ENCODE results near the gene TCF12. TPM values are rescaled to one million over a fixed set of nuclear protein-coding genes. Genes with fewer than 3 reads are reported as not detected.
A peak's percentile ranks its signal among the peaks of the same experiment; 100 is the strongest.

TCF12 gene
- total RNA-seq, 1 experiment from 2014 or later, result 76.7 TPM

DNA sequence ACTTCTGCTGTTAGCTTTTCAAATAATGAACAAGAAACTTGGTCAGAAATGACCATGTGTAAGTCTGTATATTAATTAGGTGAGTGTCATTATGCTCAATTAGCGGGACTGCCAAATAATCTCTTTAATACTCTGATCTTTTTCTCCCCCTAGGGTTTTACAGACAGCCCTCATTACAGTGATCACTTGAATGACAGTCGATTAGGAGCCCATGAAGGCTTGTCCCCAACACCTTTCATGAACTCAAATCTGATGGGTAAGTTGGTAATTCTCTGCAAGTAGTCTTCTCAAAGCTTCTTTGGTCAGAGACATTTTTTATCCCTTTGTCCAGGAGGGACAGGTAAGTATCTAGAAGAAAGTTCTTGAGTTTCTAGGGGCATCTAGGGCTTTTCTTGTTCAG is 173.2 kb downstream of the TCF12 start:
- Histone ChIP-seq H4K20me1 (ENCODE audit: control insufficient read depth, insufficient read depth, insufficient read length) (no peaks in the 10 kb centered on the region), H3K9ac (ENCODE audit: extremely low read depth, insufficient read length, low read length) (no peak overlapping the region), H3K79me1 (ENCODE audit: insufficient read depth, low read depth, low read length, poor library complexity, severe bottlenecking) (no peaks in the 10 kb centered on the region), H3K27me3 (ENCODE audit: insufficient read depth, low read length) (no peaks in the 10 kb centered on the region), H3K23me2 (ENCODE audit: insufficient read length, low read depth, low read length, poor library complexity, severe bottlenecking) (no peaks in the 10 kb centered on the region), H3K56ac (ENCODE audit: insufficient read length, low read depth, low read length) (no peak overlapping the region), H4K91ac (ENCODE audit: insufficient read length, low read depth, low read length) (no peak overlapping the region), H2BK20ac (ENCODE audit: low read depth, low read length, poor library complexity, severe bottlenecking) (no peak overlapping the region), H4K8ac (replicated peaks; ENCODE audit: insufficient read length, low read depth, low read length) (no peak overlapping the region), H2BK15ac (ENCODE audit: low read depth, low read length) (no peak overlapping the region), H2BK5ac (ENCODE audit: insufficient read length, low read length) (no peak overlapping the region), H2BK12ac (ENCODE audit: insufficient read length, low read depth, low read length) (no peak overlapping the region), H3K18ac (ENCODE audit: insufficient read length, low read depth, low read length) (no peak overlapping the region), H3K23ac (ENCODE audit: insufficient read length, low read depth, low read length) (no peak overlapping the region), H3K4me2 (ENCODE audit: insufficient read depth, insufficient read length, low read length) (no peak overlapping the region), H2BK120ac (ENCODE audit: low read depth, low read length, poor library complexity, severe bottlenecking) (no peak overlapping the region), H3K27ac (ENCODE audit: insufficient read length, low read depth, low read length) (no peak overlapping the region), H3K9me3 (ENCODE audit: control insufficient read depth, low read depth, low read length) (no peaks in the 10 kb centered on the region), H3K4me1 (ENCODE audit: insufficient read depth, low read length) (peaks cover 4% of the 10 kb centered on the region; the same call in 1 of the 2 replicates), H2AK5ac (ENCODE audit: insufficient read length, low read length) (no peak overlapping the region), H3T11ph (ENCODE audit: low read length) (no peak overlapping the region), H4K5ac (ENCODE audit: insufficient read length, low read depth, low read length) (no peak overlapping the region), H2AFZ (ENCODE audit: low read length) (no peak overlapping the region), H3K79me2 (ENCODE audit: insufficient read depth, low read length) (no peaks in the 10 kb centered on the region; the same call in 1 of the 2 replicates), H3K4ac (ENCODE audit: low read depth, low read length) (no peak overlapping the region), H3K14ac (ENCODE audit: insufficient read depth, low read length) (no peak overlapping the region)
- WGBS (ENCODE audit: extremely low coverage, insufficient read length, low lambda C conversion rate), result no CpG with 5 or more reads among the region's 2 CpGs
- peaks cover 15 to 27% of the 10 kb centered on the region in 2 experiments for H3K4me1 Mint-ChIP-seq
- no peak overlapping the region for H3K4me3 Mint-ChIP-seq
- TF ChIP-seq, protein P1, sequence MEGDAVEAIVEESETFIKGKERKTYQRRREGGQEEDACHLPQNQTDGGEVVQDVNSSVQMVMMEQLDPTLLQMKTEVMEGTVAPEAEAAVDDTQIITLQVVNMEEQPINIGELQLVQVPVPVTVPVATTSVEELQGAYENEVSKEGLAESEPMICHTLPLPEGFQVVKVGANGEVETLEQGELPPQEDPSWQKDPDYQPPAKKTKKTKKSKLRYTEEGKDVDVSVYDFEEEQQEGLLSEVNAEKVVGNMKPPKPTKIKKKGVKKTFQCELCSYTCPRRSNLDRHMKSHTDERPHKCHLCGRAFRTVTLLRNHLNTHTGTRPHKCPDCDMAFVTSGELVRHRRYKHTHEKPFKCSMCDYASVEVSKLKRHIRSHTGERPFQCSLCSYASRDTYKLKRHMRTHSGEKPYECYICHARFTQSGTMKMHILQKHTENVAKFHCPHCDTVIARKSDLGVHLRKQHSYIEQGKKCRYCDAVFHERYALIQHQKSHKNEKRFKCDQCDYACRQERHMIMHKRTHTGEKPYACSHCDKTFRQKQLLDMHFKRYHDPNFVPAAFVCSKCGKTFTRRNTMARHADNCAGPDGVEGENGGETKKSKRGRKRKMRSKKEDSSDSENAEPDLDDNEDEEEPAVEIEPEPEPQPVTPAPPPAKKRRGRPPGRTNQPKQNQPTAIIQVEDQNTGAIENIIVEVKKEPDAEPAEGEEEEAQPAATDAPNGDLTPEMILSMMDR (conservative IDR thresholded peaks at IDR 0.05), result no peak
- H3K27me3 Mint-ChIP-seq (ENCODE audit: low read depth), result no peaks in the 10 kb centered on the region
- H3K9me3 Mint-ChIP-seq, result no peaks in the 10 kb centered on the region
- DNase-seq, result no peak
- H3K36me3 Mint-ChIP-seq (ENCODE audit: insufficient read depth in 1 of 3, low read depth in 3 of 3), result peaks cover 0 to 2% (median 0%) of the 10 kb centered on the region in 3 experiments; a peak in 1 of 7 replicates
- H3K27ac Mint-ChIP-seq, result peak overlapping the region in 1 of 3 experiments; percentile 45; a peak in 1 of 7 replicates

All from H9 (cell line).